Large intestine (tissue), 3 donors: ENCODE measurements around the gene TTC14. TPM values are rescaled to one million over a fixed set of nuclear protein-coding genes. Genes with fewer than 3 reads are reported as not detected.

ENCODE experiments used
- DNase-seq, 2 donors: peaks; one replicate each; pipeline versions ENCODE4 v3.0.0 to v3.0.0-alpha.2; 2013
- H3K27ac ChIP-seq: one replicate; pipeline ENCODE4 v1.5.1; 2013; ENCODE audit warnings: low read length
- H3K27me3 ChIP-seq: 2 replicates; pipeline ENCODE4 v1.6.1; 2013; ENCODE audit warnings: low read length; ENCODE audit not compliant: control insufficient read depth, insufficient read depth
- H3K36me3 ChIP-seq: 2 replicates; pipeline ENCODE4 v1.6.1; 2013; ENCODE audit warnings: low read length; ENCODE audit not compliant: control insufficient read depth, insufficient read depth
- H3K4me1 ChIP-seq: one replicate; pipeline ENCODE4 v1.6.1; 2013; ENCODE audit warnings: low read length; ENCODE audit not compliant: control insufficient read depth, insufficient read depth
- H3K4me3 ChIP-seq: one replicate; pipeline ENCODE4 v1.5.1; 2013; ENCODE audit warnings: low read length
- H3K9me3 ChIP-seq: one replicate; pipeline ENCODE4 v1.6.1; 2013; ENCODE audit warnings: mild to moderate bottlenecking, low read depth, low read length, moderate library complexity; ENCODE audit not compliant: control insufficient read depth
- WGBS: methylation state at CpG from one replicate; pipeline ENCODE4 v1.1.5; 2013; ENCODE audit warnings: low lambda C conversion rate; ENCODE audit not compliant: insufficient coverage; 5-methylcytosine and 5-hydroxymethylcytosine counted together
- polyA plus RNA-seq: library from polyadenylated mRNA; unstranded; fragments of 120-200 nt; gene quantifications from one replicate; pipeline ENCODE4 v1.2.1, GENCODE V29; 2013

Gene TTC14
- polyA plus RNA-seq, 1 donor: 70.0 TPM

DNA sequence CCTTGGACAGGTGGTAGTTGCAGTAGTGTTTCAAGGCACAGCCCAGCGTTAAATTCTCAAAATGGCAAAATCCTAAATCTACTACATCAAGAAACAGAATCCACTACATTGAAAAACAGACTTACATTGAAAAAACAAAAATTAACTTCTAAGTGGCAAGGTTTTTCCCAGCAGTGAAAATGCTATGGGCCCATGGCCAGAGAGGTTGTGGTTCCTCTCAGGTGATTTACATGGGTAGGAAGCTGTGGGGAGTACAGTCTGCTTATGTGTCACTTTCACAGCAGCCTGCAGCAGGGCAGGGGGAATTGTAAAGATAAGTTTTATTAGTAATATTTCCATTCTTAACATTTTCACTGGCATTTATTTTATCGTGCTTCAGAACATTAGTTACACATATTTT is 24.9 kb downstream of the TTC14 start:
- Histone ChIP-seq H3K4me1 (no peaks in the 10 kb centered on the region), H3K27ac (no peak overlapping the region), H3K9me3 (no peaks in the 10 kb centered on the region), H3K27me3 (peaks cover 1% of the 10 kb centered on the region), H3K4me3 (no peak overlapping the region), H3K36me3 (no peaks in the 10 kb centered on the region)
- no CpG with 5 or more reads among the region's 2 CpGs for WGBS
- no peak for DNase-seq

DNA sequence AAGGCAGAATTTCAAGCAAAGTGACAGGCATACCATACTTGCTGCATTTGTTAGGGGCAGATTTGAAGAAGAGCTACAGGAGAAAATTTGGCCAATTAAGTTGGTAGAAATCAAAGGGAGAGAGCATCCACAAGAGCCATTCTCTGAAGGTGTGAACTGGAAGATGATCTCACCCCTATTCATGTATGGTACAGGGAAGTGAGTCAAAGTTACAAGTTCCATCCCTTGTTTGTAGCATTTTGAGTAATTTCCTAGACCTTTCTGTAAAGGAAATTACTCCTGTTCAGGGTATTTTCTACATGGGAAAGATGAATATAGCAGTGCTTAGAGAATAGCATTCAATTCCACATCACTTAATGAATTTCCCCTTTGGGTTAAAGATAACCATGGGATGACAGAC is 28.4 kb downstream of the TTC14 start:
- DNase-seq: no peak
- Histone ChIP-seq H3K9me3 (no peaks in the 10 kb centered on the region), H3K4me3 (no peak overlapping the region), H3K27ac (no peak overlapping the region), H3K27me3 (peaks cover 2% of the 10 kb centered on the region), H3K36me3 (no peaks in the 10 kb centered on the region), H3K4me1 (no peaks in the 10 kb centered on the region)

DNA sequence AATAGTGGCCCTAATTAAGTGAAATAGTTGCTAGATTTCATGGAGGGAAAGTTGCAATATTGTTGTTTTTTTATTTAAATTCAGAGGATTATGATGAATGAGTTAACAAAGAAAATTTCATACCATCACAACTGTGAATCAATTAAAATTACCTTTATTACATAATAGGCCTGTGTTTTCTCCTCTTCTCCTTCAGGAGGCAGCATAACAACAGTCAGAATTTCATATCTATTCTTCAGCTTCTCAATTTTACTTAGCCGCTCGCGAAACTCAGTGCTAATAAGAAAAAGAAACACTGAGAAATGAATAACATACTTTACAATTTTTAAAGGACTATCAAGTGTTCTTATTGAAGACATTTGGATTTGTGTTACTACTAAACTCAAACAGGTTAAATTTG is 29.4 kb downstream of the TTC14 start:
- Histone ChIP-seq H3K27me3 (peaks cover 2% of the 10 kb centered on the region), H3K9me3 (no peaks in the 10 kb centered on the region), H3K27ac (no peak overlapping the region), H3K4me1 (no peaks in the 10 kb centered on the region), H3K36me3 (no peaks in the 10 kb centered on the region), H3K4me3 (no peak overlapping the region)
- no peak for DNase-seq
- 89% methylated on average over 3 of the region's 3 CpGs for WGBS

DNA sequence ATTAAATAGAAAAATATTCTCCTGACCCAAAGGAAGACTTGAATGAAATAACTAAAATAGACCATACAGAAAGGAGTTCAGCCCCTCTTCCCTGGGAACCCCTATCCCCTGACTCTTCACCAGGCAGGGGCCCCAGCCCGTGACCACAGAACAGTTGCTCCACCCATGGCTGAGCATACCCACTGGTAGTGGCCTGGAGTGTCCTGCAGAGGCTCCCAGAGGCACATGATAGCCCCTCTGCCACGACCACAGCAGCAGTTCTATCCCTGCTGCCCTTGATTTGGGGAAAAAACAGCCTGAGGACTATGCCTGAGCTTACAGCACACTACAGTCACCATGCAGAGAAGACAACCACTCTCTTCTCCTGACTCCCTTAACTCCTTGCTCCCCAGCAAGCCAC is 31.8 kb downstream of the TTC14 start:
- DNase-seq: no peak
- Histone ChIP-seq H3K27ac (no peak overlapping the region), H3K4me1 (no peaks in the 10 kb centered on the region), H3K36me3 (no peaks in the 10 kb centered on the region), H3K27me3 (peaks cover 2% of the 10 kb centered on the region), H3K4me3 (no peak overlapping the region), H3K9me3 (no peaks in the 10 kb centered on the region)
- WGBS: no CpG with 5 or more reads among the region's 2 CpGs

DNA sequence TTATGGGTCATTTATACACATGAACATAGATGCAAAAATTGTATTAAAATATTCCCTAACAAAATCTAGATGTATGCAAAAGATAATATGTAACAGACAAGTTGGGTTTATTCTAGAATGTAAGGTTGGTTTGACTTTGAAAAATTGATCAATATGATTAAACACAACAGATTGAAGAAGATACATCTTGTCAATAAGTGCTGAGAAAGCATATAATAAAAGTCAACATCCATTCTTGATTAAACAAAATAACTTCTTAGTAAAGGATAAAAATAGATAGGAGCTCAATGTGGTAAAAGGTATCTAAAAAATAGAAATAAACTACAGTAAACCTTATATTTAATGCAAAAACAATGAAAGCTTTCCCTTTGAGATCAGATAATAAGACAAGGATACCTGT is 39.0 kb downstream of the TTC14 start:
- Histone ChIP-seq H3K9me3 (no peaks in the 10 kb centered on the region), H3K36me3 (no peaks in the 10 kb centered on the region), H3K27ac (no peak overlapping the region), H3K27me3 (no peaks in the 10 kb centered on the region), H3K4me1 (no peaks in the 10 kb centered on the region), H3K4me3 (no peak overlapping the region)
- DNase-seq: no peak

DNA sequence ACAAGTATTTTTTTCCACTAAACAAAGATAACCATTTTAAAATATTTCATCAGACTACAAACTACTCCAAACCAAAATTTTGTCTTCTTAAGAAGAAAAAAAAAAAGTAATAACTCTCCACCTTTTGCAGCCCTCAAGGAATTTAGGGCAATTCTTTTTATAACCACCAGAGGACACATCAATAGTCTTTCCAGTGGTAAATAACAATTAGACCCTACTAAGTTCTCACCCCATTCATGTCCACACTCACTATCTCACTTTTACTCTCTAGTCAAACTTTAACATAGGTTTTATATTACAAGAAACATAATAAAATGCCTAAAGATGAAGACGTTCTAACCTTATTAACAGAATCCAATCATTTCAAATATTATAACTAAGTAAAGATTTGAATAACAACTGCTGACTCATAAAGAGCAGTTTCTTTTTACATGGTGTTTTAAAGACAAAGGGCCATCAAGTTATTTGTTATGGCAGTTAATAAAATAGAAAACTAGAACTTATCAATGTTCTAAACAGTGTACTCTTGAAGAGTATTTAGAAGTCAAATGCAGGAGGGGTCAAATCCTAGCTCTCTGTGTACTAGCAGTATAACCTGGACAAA is 44.3 kb downstream of the TTC14 start:
- DNase-seq: no peak
- Histone ChIP-seq H3K27ac (no peak overlapping the region), H3K4me3 (no peak overlapping the region), H3K9me3 (no peaks in the 10 kb centered on the region), H3K36me3 (no peaks in the 10 kb centered on the region), H3K27me3 (no peaks in the 10 kb centered on the region), H3K4me1 (no peaks in the 10 kb centered on the region)
- no CpG with 5 or more reads among the region's 1 CpG for WGBS

DNA sequence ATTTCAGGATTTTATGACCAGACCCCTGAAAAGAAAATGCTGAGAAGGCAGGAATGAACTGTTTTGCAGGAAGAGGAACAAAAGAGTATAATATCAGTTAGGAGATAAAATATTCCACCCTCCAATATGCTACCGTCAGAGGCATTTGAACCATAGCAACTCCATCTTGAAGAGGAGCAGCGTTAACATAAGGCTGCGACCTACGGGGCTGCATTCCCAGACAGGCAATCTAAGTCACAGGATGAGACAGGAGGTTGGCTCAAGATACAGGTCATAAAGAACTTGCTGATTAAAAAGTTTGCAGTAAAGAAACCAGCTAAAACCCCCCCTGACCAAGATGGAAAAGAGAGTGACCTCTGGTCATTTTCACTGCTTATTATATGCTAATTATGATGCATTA is 54.4 kb downstream of the TTC14 start:
- DNase-seq: no peak
- no peak overlapping the region for H3K27ac ChIP-seq
- H3K9me3 ChIP-seq: no peaks in the 10 kb centered on the region
- no peaks in the 10 kb centered on the region for H3K27me3 ChIP-seq
- no peak overlapping the region for H3K4me3 ChIP-seq
- WGBS: no CpG with 5 or more reads among the region's 4 CpGs
- no peaks in the 10 kb centered on the region for H3K4me1 ChIP-seq
- H3K36me3 ChIP-seq: no peaks in the 10 kb centered on the region

DNA sequence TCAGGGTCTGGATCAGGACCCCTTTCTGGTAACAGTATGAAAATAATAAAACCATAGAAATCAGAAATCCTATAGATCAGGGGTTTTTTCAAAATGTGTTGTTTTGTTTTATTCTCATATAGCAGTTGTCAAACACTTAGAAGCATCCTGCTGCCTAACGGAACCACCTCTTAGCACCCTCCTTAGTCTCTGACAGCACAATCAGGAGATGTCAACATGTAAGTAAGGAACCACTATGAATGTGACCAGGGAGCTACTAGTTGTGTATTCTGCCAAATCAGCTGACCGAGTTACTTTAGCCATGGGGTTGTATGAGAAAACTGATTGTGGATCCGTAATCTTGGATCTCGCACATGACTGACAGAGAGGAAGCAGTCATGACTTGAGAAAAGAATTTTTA is 55.1 kb downstream of the TTC14 start:
- Histone ChIP-seq H3K9me3 (no peaks in the 10 kb centered on the region), H3K4me1 (no peaks in the 10 kb centered on the region), H3K36me3 (no peaks in the 10 kb centered on the region), H3K27ac (no peak overlapping the region), H3K27me3 (no peaks in the 10 kb centered on the region), H3K4me3 (no peak overlapping the region)
- no CpG with 5 or more reads among the region's 4 CpGs for WGBS
- DNase-seq: no peak

Other genes starting within 250 kb of the TTC14 start
- gene CCDC39, start 77.3 kb downstream of the TTC14 start, polyA plus RNA-seq: not detected